ENCODE measurements around the gene COL4A2.

Gene COL4A2

DNA sequence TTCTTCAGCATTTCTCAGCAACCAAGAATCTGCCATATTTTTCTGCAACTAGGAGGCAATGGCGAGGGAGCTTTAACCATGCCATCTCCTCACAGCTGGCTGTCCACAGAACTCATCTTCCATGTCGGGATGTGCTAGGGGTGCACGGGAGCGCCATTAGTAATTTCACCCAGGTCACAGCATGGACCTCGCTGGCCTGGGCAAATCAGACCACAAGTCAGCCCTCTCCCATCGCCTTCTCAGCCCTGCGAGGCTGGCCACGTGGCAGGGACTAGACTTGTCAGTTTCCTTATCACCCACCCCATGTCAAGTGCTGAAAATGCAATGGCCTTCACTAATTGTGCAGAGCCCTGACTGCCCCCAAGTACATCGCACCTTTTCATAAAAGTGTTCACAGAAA is 15.8 kb upstream of the COL4A2 start:
- DNase-seq = no peak

DNA sequence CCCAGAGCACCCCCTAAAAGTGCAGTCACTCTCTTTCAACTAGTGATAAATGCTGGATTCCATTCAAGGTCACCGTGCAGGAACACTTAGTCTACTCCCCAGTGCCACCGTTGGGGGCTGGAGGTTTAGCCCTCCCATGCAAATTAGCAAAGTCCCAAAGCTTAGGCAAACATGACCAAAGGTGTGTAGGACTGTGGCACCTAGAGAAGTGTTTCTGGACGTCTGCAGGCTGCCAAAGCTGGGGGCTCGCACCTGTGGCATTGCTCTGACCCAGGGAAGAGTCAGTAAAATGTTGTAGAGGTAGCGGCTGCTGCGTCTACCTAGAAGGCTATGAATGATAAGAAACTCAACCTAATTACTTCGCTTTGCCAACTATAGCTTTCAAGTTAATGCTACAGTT is 14.0 kb upstream of the COL4A2 start:
- no peak for DNase-seq

DNA sequence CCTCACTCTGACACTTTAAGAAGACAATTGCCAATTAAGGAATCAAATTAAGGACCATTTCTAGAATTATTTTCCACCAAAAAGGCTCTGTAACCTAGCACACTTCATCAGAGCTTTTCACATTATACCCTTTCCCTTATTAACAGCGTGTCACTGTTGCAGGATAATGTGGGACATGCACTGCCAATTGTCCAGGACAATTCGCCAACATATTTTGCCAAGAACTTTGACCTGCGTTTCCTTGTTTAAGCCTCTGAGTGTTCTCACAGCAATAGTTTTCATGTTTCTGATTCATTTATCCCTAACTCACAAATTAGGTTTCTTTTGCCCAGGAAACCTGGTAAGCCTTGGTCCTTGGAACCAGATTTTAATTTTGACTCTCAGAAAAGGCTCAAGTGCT is 13.4 kb upstream of the COL4A2 start:
- DNase-seq = no peak

DNA sequence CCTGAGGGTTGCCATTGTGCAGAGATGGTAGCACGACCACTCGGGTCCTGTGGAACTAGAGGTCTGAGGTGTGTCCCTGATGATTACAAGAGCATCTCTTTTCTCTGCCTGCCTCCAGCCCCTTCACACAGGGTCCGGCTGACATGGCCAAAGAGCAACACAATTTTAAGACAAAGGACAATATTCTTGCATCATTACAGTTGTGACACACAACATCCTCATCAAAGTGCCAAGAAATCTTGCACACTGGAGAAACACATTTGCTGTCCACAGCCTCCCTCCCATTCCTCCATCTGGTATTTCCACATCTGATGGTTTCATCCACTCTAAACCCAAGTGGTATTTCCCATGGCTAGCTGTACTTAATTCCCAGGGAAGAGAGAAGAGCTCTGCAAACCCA is 12.9 kb upstream of the COL4A2 start:
- no peak for DNase-seq

DNA sequence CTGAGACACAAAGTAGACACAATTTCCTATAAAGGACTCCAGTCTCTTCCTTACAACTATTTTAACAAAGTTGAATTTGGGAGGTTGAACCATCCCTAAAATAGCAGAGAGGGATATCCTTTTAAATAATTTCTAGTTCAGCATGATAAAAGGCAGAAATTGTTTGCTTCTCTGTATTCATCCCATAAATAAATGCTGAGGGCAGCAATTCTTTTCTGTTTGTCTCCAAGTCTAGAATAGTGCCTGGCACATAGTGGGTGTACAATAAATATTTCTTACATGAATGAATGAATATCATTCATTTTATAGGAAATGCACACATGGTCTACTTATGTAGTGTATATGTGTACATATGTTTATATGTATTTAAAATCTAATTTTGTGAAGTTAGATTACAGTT is 12.5 kb upstream of the COL4A2 start:
- DNase-seq = no peak

DNA sequence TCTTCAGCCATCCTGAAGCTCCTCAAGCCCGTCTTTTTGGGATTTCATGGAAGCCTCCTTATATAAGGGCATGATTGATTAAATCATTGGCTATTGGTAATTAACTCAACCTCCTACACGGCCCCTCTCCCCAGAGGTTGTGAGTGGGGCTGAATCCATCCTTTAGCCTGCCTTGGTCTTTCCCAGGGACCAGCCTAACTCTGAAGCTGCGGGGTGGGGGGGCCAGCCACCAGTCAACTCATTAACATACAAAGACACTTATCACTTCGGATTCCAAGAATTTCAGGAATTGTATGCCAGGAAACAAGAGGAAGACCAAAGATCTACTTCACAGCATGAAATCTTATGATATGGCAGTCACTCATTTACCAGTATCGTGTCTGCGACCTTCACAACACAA is 10.1 kb upstream of the COL4A2 start:
- no peak for DNase-seq

DNA sequence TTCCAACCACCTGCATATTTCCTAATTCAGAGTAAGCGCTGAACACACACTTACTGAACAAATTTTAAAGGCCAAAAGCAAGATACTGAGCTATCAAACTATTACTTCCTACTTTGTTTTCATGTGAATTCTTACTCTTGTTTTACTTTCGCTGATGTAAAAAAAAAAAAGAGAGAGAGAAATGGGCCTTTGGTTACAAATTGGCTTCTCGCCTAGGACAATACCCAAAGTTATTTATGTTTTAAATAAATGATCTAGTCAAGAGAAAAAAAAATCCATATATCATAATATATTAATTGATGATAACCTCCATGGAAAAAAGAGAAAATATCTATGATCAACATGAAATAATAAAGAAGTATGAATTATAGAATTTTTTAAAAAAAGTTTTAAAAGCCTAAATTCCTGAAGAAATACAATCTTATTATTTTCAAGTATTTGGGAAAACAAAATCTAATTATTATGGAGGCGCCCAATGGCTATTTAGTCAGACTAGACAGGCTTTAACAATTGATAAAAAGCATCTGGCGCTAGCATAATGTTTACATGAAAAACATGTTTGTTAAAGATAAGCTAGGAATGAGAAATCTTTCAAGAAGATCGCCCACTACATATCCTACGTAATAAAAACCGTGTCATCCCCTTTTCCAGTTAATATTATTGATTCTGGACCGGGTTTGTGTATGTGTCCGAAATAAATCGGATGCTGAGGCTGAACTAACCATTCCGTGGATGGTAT is 9.1 kb upstream of the COL4A2 start:
- no peak for DNase-seq

DNA sequence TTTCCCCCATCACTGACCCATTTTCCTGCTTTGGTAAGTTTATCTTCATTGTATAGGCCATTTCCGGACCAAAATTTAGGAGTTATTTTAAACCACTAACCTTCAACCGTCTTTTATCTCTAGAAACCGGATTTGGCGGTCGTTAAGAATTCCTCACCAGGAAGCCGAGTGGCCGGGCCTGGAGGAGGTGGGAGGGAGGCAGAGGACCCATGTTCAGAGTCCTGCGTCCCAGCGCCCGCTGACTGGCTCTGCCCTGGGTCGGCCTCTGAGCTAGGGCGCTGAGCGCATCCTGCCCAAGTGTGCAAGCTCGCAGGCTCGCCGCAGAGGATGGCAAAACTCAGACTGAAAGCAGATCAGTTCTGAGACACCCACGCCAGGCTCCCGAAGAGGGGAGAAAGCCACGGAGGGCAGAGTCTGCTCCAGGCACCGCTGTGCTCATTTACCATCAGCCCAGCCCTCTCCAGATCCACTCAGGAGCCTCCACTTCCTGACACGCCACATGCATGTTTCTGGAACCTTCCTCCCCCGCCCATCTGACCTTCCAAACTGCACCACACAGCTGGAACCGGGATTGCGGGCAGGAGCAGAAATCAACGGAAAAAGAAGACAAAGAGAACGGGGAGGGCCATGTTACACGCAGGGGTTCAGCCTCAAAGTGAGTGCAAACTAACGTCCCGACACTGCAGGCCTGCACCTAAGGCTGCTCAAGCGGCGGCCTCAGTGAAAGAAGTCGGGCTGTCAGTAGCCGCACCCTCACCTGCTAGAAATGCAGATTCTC is 8.4 kb upstream of the COL4A2 start:
- no peak for DNase-seq

DNA sequence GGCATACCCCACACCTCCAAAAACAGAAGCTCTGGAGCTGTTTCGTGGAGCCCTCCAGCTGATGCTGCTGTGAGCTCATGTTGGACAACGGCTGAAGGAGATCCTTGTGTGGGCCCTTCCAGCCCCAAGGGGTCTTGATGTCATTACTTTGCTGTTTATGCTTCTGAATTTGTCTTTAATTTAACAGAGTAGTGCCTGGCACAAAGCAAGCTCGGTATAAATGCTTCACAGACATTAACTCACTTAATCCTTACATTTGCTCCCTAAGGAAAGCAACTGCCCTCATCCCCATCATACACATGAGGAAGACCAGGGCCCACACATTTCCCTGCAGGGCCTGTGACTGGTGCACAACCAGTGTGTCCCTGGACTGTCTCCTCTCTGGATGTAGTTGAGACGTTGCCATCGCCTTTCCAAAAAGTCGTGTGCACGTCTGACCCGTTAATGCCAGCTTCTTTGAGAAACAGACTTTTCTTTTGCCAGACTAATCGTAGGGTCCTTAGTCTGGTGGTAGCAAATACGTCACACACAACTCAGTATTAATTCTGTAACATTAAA is 7.7 kb upstream of the COL4A2 start:
- DNase-seq = no peak

DNA sequence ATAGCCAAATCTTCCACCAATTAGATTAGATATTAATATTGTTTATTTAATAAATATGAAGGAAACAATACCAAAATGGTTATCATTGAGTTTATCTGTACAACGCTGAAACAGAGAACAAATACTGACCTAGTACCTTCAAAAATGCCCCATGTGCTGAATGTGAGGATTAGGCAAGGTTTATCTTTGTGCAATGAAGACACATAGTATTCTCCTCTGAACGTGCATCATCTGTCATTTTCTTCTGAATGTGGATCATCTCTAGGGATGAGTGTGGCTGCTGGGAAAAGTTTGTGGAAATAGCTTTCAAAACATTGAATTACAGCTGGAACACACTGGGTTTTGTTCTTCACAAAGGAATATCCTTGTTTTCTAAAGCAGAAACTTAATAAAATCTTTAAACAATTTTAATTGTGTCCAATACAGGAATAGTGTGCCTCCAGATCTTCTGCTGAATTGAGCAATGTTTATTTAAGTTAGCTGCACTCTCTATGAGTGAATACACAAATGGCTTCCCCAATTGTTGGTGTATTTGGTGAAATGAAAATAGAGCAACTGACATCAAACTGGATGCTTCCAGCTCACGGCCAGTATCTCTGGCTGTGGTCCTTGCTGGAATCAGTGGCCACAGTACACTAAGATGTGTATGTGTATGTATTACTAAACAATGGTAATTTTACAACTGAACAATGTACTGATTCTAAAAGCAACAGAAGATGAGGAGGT is 6.8 kb upstream of the COL4A2 start:
- DNase-seq = no peak

DNA sequence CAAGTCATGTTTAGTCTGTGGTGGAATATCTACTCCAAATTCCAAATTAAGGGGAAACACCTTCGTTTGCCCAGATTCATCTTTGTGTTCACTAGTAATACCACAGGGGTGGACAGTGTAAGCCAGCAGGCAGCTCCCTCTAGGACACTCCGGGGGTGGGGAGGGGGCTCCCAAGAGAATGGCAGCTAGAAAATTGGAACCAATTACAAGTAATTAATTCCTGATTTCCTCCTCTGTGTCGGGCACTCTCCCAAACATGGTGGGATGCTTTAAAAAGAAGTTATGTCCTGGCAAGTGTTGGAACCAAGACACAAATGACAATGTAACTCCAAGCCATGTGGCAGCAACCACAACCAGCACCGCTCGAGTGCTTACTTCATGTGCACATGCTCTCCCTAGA is 6.0 kb upstream of the COL4A2 start:
- DNase-seq = no peak

DNA sequence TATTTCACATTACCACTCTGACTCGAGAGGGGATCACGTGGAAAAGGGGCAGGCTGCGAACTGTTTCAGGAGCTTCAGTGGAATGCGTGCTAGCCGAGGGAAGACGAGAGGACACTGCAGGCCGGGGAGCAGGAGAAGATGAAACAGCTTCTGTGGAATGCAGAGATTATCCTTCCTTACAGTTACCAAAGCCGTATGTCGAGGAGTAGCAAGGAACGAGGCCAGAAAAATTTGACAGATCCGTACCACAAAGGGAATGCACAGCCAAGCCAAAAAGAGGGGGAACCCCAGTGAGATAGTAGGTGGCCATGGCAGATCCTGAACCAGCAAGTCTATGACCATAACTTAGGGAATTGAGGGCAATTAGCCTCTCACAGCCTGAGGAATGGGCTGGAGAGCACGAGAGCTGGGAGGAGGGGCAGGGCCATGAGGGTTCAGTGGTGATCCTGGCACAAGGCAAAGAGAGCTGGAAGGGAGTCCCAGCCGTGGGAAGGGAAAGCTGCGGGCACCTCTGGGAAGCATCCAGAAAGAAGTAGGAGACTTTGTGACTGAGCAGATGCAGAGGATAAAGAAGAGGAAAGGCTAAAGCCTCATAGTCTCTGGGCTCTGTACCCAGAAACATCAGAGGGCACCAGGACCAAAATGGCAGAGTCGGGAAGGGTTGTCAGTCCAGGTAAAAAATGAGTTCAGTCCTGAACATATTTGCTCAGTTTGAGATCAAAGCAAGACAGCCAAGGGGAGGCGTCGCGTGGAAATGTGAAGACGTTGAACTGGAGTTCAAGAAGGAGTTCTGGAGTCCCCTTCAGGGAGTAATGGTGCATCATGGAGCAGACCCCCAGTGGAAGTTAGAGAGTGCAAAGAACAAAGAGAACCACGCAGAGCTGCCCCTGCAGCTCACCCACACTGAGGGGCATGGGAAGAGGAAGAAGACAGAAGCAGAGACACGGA is 5.2 kb upstream of the COL4A2 start:
- no peak for DNase-seq

DNA sequence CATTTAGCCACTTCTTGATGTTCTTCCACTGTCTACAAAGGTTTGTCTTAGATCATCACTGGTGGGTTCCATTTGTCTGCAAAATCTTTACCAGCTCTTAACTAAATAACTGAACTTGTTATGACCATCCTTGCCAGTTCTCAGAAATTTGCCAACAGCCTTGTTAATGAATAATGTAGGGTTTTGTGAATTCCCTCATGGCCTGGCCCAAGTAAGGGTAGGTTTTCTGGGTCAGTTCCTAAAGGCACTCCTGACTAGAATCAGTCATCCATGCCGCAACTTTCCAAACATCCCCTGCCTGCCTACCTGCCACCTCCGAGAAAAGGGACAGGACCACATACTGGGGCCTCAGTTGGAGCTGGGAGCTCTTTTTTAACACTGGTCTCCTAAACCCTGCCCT is 4.1 kb upstream of the COL4A2 start:
- no peak for DNase-seq

DNA sequence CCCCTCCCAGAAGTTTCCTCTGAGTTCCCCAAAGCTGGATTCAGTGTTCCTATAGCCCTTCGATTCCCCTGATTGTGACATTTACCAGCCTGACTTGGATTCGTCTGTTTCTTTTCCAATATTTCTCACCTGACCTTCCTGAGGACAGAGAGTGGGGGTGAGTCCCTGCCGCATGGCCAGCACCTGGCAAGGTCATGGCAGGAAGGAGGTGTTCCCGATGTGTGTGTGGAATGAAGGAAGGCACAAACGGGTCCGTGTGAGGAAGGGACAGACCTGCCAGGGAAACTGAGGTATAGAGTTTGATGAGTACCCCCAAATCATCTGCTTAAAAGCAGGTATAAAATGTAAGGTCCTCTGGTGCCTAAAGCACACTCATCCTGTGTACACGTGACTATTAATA is 3.4 kb upstream of the COL4A2 start:
- DNase-seq = no peak

DNA sequence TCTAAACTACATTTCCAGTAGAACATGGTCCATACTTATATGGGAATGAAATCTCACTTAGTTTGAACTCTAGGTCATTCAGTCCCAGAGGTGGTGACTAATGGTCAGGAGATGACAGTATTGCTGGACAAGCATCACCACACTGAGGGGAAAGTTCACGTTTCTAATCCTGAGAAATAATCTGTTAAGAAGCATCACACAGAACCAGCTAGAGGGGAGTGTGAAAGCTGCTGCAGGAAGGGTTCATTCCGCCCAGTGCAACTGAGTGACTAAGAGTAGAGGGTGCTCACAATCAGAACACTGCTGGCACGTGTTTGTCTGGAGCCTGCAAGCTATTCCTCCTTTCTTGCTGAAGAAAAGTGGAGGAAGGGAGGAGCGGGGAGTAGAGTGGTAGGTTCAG is 2.8 kb upstream of the COL4A2 start:
- no peak for DNase-seq

DNA sequence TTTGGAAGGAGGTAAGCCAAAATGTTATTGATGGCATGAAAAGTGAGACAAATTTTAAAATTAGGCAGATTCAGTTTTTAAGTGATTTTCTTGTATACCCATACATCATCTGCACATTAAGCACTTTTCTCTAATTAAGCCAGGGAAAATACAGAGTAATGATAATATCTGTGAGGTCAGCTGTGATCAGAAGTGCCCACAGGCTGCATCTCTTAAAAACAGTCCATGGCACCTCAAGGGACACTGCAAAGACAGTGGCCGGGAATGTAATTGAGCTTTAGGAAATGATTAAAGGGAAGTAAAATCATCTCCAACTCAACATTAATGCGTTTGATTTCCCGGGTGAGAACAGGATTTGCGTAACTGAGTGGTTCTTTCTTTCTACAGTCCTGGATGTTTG is 2.1 kb upstream of the COL4A2 start:
- no peak for DNase-seq

DNA sequence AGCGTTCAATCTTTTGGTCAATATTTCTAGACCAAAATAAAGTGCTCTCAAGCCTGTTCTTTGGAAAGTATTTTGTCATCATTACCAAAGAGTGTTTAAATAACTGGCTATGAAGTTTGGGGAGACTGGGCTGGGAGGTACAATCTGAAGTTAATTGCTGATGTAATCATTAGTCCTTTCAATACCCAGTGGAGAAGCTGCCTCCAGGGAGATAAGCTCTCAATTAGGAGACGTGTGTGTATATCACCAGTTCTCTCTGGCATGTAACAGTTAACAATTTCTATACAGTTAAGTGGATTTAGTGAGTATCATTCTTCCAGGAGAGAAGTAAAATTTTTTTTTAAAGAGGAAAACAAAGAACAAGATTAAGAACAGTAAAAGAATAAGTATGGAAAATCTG is 1.5 kb upstream of the COL4A2 start:
- no peak for DNase-seq

DNA sequence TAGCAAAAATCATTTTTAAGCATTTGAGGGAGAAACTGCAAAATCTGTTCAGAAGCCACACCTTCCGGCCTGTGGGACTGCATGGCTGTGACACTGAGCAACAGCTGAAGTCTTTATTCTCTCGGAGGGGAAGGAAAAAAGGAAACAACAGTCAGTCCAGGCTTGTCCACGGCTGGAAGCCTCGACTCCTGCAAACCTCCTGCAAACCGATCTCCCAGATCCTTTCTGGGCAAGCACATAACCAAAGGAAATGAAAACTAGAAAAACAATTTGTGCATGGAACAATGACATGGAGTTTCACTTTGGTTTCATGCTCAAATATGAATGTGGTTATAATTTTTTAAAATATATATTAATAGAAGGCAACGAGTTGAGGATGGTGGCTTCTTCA is 1.1 kb upstream of the COL4A2 start:
- DNase-seq = no peak

DNA sequence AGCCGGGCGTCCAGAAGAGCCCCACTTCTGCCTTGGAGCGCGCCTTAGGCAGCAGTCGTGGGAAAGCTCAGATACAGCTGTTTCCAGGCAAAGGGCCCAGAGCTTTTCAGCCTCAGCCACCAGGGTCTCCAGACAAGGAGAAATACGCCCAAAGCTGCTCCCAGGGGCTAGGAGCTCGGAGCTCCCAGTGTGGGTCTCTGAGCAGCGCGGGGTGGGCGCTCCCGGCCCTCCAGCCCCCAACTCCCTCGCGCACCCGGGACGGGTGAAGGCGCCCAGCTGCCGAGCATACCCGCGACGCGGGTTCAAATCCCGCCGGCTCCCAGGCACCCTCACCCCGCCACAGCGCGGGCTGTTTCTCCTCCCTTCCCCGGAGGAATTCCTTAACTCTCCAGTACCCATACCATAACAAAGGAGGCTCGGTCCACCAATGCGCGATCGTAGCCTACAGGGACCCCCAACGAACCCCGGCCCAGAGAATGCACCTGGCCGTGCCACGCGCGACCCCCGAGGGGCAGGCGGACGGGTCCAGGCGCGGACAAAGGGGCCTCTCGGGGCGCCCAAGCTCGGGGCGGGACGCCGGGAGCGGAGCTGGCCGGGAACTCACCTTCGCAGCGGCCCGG is 634 bp upstream of the COL4A2 start:
- DNase-seq = no peak

DNA sequence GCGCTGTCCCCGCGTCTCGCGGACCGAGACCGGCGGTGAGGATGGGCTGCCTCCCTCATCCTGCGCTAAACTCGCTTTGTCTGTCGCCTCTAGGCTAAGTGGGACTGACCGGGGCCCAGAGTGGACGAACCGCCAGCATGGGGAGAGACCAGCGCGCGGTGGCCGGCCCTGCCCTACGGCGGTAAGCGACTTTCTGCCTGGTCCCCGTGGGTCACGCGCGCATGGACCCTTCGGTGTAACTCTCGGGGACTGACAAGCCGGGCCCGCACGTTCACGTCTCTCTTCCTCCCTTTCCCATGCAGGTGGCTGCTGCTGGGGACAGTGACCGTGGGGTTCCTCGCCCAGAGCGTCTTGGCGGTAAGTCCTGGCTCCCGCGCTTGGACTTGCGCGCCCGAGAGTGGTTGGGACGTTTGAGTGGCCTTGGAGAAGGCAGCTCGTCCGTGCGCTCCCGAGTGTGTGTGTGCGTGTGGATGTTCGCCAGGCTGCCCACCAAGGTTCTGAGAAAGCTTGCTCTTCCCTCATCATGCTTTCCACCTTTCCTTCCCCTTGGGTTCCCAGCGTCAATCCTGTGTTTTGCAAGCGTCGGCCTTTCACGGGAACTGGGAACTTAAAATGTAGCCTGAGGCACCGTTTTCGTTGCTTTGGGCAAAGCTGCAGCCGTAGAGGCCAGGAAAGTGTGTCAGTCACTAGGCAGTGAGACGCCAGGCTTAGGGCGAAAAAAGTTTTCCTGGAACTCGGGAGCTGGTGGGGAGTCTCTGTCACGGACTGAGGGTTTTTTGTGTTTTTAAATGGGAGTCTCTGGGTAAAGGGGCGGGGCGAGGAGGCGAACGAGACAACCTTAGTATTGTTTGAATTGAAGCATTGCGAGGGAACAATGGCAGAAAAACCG is 927 bp downstream of the COL4A2 start:
- peak; percentile 35 for DNase-seq

Data from COR-L47 (cell line).